H9 (cell line): ENCODE data around the gene PPP1R14B. TPM values are rescaled to one million over a fixed set of nuclear protein-coding genes. Genes with fewer than 3 reads are reported as not detected.

Experiments used
- DNase-seq: peaks from one replicate; pipeline ENCODE4 v3.0.0-alpha.2; 2017
- H2AFZ ChIP-seq: one replicate; pipeline ENCODE4 v1.6.1; 2013; ENCODE audit warnings: mild to moderate bottlenecking, low read length, control low read depth, moderate library complexity
- H2AK5ac ChIP-seq: 2 replicates; pipeline ENCODE4 v1.6.1; 2013; ENCODE audit warnings: low read length, control low read depth, mixed read lengths; ENCODE audit not compliant: insufficient read length
- H2BK120ac ChIP-seq: one replicate; pipeline ENCODE4 v1.6.1; 2013; ENCODE audit warnings: low read depth, mild to moderate bottlenecking, low read length, control low read depth, inconsistent platforms; ENCODE audit not compliant: poor library complexity, severe bottlenecking
- H2BK12ac ChIP-seq: 2 replicates; pipeline ENCODE4 v1.6.1; 2013; ENCODE audit warnings: low read length, control low read depth, mixed read lengths, low read depth; ENCODE audit not compliant: insufficient read length
- H2BK15ac ChIP-seq: 2 replicates; pipeline ENCODE4 v1.6.1; 2013; ENCODE audit warnings: low read depth, low read length, control low read depth
- H2BK20ac ChIP-seq: one replicate; pipeline ENCODE4 v1.6.1; 2013; ENCODE audit warnings: low read depth, mild to moderate bottlenecking, low read length, control low read depth, inconsistent platforms; ENCODE audit not compliant: poor library complexity, severe bottlenecking
- H2BK5ac ChIP-seq: 2 replicates; pipeline ENCODE4 v1.6.1; 2013; ENCODE audit warnings: low read length, control low read depth, mixed read lengths; ENCODE audit not compliant: insufficient read length
- H3K14ac ChIP-seq: 2 replicates; pipeline ENCODE4 v1.6.1; 2013; ENCODE audit warnings: low read length, control low read depth; ENCODE audit not compliant: insufficient read depth
- H3K18ac ChIP-seq: 2 replicates; pipeline ENCODE4 v1.6.1; 2013; ENCODE audit warnings: low read depth, mild to moderate bottlenecking, mixed read lengths, low read length, control low read depth; ENCODE audit not compliant: insufficient read length
- H3K23ac ChIP-seq: 2 replicates; pipeline ENCODE4 v1.6.1; 2013; ENCODE audit warnings: low read length, control low read depth, mixed read lengths, low read depth; ENCODE audit not compliant: insufficient read length
- H3K23me2 ChIP-seq: 2 replicates; pipeline ENCODE4 v1.6.1; 2013; ENCODE audit warnings: low read depth, mild to moderate bottlenecking, mixed read lengths, low read length, control low read depth; ENCODE audit not compliant: insufficient read length, poor library complexity, severe bottlenecking
- H3K27ac ChIP-seq: 2 replicates; pipeline ENCODE4 v1.5.1; 2013; ENCODE audit warnings: low read length, control low read depth, mixed read lengths, low read depth; ENCODE audit not compliant: insufficient read length
- H3K27me3 ChIP-seq: 2 replicates; pipeline ENCODE4 v1.6.1; 2013; ENCODE audit warnings: low read length, control low read depth, inconsistent platforms; ENCODE audit not compliant: insufficient read depth
- H3K4ac ChIP-seq: 2 replicates; pipeline ENCODE4 v1.6.1; 2013; ENCODE audit warnings: low read depth, mild to moderate bottlenecking, control low read depth, inconsistent platforms, low read length, moderate library complexity
- H3K4me1 ChIP-seq: 2 replicates; pipeline ENCODE4 v1.6.1; 2013; ENCODE audit warnings: low read length, control low read depth, inconsistent platforms; ENCODE audit not compliant: insufficient read depth
- H3K4me2 ChIP-seq: 2 replicates; pipeline ENCODE4 v1.6.1; 2013; ENCODE audit warnings: low read length, control low read depth, mixed read lengths; ENCODE audit not compliant: insufficient read length, insufficient read depth
- H3K56ac ChIP-seq: 2 replicates; pipeline ENCODE4 v1.6.1; 2013; ENCODE audit warnings: low read depth, mild to moderate bottlenecking, mixed read lengths, low read length, control low read depth; ENCODE audit not compliant: insufficient read length
- H3K79me1 ChIP-seq: 2 replicates; pipeline ENCODE4 v1.6.1; 2013; ENCODE audit warnings: low read depth, mild to moderate bottlenecking, moderate library complexity, low read length, control low read depth, inconsistent platforms; ENCODE audit not compliant: insufficient read depth, poor library complexity, severe bottlenecking
- H3K79me2 ChIP-seq: 2 replicates; pipeline ENCODE4 v1.6.1; 2013; ENCODE audit warnings: low read length, control low read depth, inconsistent platforms; ENCODE audit not compliant: insufficient read depth
- H3K9ac ChIP-seq: 2 replicates; pipeline ENCODE4 v1.6.1; 2013; ENCODE audit warnings: low read length, control low read depth, mixed read lengths; ENCODE audit not compliant: insufficient read length; ENCODE audit errors: extremely low read depth
- H3K9me3 ChIP-seq: one replicate; pipeline ENCODE4 v1.6.1; 2013; ENCODE audit warnings: low read depth, low read length, inconsistent platforms; ENCODE audit not compliant: control insufficient read depth
- H3T11ph ChIP-seq: one replicate; pipeline ENCODE4 v1.6.1; 2013; ENCODE audit warnings: mild to moderate bottlenecking, low read length, control low read depth, inconsistent platforms
- H4K20me1 ChIP-seq: one replicate; pipeline ENCODE4 v1.6.1; 2013; ENCODE audit not compliant: control insufficient read depth, insufficient read length, insufficient read depth
- H4K5ac ChIP-seq: 2 replicates; pipeline ENCODE4 v1.6.1; 2013; ENCODE audit warnings: low read depth, mild to moderate bottlenecking, mixed read lengths, low read length, control low read depth; ENCODE audit not compliant: insufficient read length
- H4K8ac ChIP-seq: replicated peaks from 2 replicates; pipeline ENCODE4 v1.6.1; 2013; ENCODE audit warnings: low read length, control low read depth, mixed read lengths, low read depth; ENCODE audit not compliant: insufficient read length
- H4K91ac ChIP-seq: 2 replicates; pipeline ENCODE4 v1.6.1; 2013; ENCODE audit warnings: low read depth, mild to moderate bottlenecking, moderate library complexity, mixed read lengths, low read length, control low read depth; ENCODE audit not compliant: insufficient read length
- H3K27ac Mint-ChIP-seq, 3 experiments: 2 replicates in 2 of 3; 3 replicates in 1 of 3; pipeline ENCODE4 v1.8.0; 2020 to 2021; ENCODE audit warnings: mixed read lengths in 3 of 3, mild to moderate bottlenecking in 1 of 3, moderate library complexity in 1 of 3
- H3K27me3 Mint-ChIP-seq: 2 replicates; pipeline ENCODE4 v1.8.0; 2021; ENCODE audit warnings: low read depth, mild to moderate bottlenecking, moderate library complexity, mixed read lengths
- H3K36me3 Mint-ChIP-seq, 3 experiments: 2 replicates in 2 of 3; 3 replicates in 1 of 3; pipeline ENCODE4 v1.8.0; 2020 to 2021; ENCODE audit warnings: low read depth in 3 of 3, mixed read lengths in 3 of 3; ENCODE audit not compliant: insufficient read depth in 1 of 3
- H3K4me1 Mint-ChIP-seq, 2 experiments: 2 replicates each; pipeline ENCODE4 v1.8.0; 2020; ENCODE audit warnings: mixed read lengths in 2 of 2
- H3K4me3 Mint-ChIP-seq, 2 experiments: 2 replicates in 1 of 2; 3 replicates in 1 of 2; pipeline ENCODE4 v1.8.0; 2020 to 2021; ENCODE audit warnings: mild to moderate bottlenecking in 2 of 2, mixed read lengths in 2 of 2, moderate library complexity in 1 of 2
- H3K9me3 Mint-ChIP-seq, 2 experiments: 2 replicates in 1 of 2; 3 replicates in 1 of 2; pipeline ENCODE4 v1.8.0; 2020; ENCODE audit warnings: mild to moderate bottlenecking in 2 of 2, mixed read lengths in 2 of 2, moderate library complexity in 1 of 2
- CTCF ChIP-seq: fragments of 200-600 bp; sonication (generic); conservative IDR thresholded peaks from 3 replicates; pipeline ENCODE4 v1.8.0; 2021; ENCODE audit warnings: antibody characterized with exemption, mild to moderate bottlenecking
- whole genome bisulfite sequencing: extraction: QIAGEN DNeasy Blood & Tissue Kit; methylation state at CpG from one replicate; pipeline ENCODE4 v1.1.7; 2013; ENCODE audit warnings: missing lambda C conversion rate, low lambda C conversion rate, mixed read lengths; ENCODE audit not compliant: insufficient read length; ENCODE audit errors: extremely low coverage; 5-methylcytosine and 5-hydroxymethylcytosine counted together
- total RNA-seq: library from RNA; stranded (reverse); gene quantifications from 2 replicates; pipeline ENCODE4 v1.2.1, GENCODE V29; 2021

The PPP1R14B gene
- total RNA-seq, 1 experiment from 2014 or later = 358 TPM

GRCh38 chr11:64229090-64229743 lies 17.5 kb downstream of the PPP1R14B start:
- Histone ChIP-seq H2BK20ac (no peak overlapping the region), H3K4me1 (0 out of 2 replicates have a peak, but pooled peaks cover 3% of the 10 kb centered on the region), H3K14ac (no peak overlapping the region), H2AK5ac (no peak overlapping the region), H4K91ac (no peak overlapping the region), H2BK15ac (no peak overlapping the region), H4K8ac (no peak overlapping the region), H3K4ac (no peak overlapping the region), H3K18ac (no peak overlapping the region), H3K23me2 (peaks cover 35% of the 10 kb centered on the region), H3K4me2 (peak overlapping the region; percentile 94), H3K27ac (no peak overlapping the region), H4K5ac (no peak overlapping the region), H3K79me1 (no peaks in the 10 kb centered on the region), H2BK5ac (no peak overlapping the region), H3K79me2 (no peaks in the 10 kb centered on the region), H2BK120ac (no peak overlapping the region), H2AFZ (no peak overlapping the region), H3K9ac (no peak overlapping the region), H3K56ac (no peak overlapping the region), H4K20me1 (no peaks in the 10 kb centered on the region), H3K23ac (no peak overlapping the region), H3T11ph (no peak overlapping the region), H2BK12ac (no peak overlapping the region), H3K27me3 (no peaks in the 10 kb centered on the region; the same call in 1 of the 2 replicates), H3K9me3 (no peaks in the 10 kb centered on the region)
- Mint-ChIP-seq H3K27ac (no peak overlapping the region; a peak in 2 of 7 replicates), H3K36me3 (peaks cover 0 to 4% (median 3%) of the 10 kb centered on the region in 3 experiments; a peak in 3 of 7 replicates), H3K9me3 (no peaks in the 10 kb centered on the region), H3K4me3 (peak overlapping the region; percentile 74 to 91; a peak in 4 of 5 replicates), H3K27me3 (peaks cover 20% of the 10 kb centered on the region), H3K4me1 (peaks cover 26 to 39% of the 10 kb centered on the region in 2 experiments)
- no peak for DNase-seq
- no CpG with 5 or more reads among the region's 12 CpGs for WGBS
- no peak for TF ChIP-seq CTCF
